GM18861 (cell line): ENCODE data around the gene NEAT1.

Experiments used
- ATAC-seq: cut with Tn5 transposase; IDR thresholded peaks from one replicate; pipeline ENCODE4 v1.9.1; 2021; ENCODE audit not compliant: unreplicated experiment

NEAT1 gene

DNA sequence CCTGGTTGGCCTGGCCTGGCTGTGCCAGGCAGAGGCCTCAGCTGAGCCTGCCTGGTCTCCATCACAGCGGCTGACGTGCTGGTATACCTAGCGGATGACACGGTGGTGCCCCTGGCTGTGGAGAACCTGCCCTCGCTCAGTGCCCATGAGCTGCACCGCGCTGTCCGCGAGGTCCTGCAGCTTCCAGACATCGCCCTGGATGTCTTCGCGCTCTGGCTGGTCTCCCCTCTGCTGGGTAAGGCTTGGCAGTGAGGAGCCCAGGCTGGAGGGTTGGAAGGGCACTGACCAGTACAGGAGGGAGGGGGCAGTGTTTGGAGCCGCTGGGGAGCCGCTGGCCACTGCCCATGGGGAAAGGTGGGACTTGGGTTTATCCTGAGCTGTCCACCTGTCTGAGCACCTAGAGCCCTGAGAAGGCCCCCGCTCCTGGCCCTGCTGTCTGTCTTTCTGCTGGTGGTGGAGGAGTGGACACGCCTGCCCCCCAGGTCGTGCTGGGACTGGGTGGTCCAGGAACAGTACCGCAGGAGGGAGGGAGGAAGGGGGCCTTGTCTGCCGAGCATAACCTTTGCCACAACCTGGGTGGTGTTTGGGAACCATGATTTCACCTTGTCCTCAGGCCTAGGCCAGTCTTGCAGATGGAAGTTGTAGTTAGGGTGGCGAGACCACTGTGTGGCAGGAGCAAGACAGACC lies 33.2 kb upstream of the NEAT1 start:
- ATAC-seq = no peak

DNA sequence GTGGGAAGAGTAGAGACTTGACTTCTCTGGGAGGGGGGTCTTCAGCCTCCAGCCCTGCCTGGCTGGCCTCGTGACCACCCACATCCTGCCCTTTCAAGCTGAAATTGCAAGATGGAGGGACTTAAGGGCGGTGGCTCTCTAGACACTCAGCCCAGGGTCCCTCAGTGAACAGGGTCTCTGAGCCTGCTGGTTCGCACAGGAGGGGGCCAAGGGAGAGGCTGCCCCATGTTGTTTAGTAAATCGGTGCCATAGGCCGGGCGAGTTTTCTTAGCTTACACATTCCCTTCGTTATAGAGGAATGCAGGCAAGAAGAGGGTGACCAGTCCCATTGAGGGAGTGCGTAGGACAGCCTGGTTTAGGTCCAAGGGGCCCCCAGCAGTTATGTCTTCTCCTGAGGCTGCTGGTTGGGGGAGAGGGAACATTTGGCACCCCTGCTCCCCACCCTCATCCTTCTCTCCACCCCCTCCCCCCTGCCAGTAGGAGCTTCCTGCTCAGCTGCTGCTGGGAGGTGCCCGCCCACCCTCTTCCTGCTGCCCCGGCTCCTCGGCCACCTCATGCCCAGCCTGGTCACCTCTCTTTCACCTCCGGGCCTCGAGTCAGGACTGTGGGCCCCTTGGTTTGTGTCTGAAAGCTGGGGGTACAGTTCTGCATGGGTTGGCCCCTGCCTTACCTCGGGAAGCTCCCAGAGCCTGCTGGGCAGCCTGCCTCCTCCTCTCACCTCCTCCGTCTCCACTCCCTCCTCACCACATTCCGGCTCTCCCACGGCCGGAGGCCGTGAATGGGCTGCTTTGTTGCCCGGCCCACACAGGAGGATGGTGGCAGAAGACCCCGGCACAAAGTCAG lies 32.3 kb upstream of the NEAT1 start:
- no peak for ATAC-seq

DNA sequence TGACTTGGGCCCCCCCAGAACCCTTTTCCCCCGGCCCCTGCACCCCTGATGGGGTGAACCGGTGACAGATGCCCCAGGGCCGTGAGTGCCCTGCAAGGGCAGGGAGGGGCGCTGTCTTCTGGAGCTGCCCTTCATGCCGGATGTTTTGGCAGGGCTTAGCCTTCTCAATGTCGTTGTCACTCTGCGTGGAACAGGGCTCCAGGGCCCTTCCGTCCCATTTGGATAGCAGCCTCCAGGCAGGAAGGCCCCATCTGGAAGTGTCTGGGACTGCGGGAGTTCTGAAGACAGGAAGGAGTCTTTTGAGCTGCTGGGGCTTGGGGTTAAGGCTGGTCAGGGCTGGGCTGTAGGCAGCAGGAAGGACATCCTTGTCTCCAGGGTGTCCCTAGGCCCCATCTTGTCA lies 31.6 kb upstream of the NEAT1 start:
- ATAC-seq = no peak

DNA sequence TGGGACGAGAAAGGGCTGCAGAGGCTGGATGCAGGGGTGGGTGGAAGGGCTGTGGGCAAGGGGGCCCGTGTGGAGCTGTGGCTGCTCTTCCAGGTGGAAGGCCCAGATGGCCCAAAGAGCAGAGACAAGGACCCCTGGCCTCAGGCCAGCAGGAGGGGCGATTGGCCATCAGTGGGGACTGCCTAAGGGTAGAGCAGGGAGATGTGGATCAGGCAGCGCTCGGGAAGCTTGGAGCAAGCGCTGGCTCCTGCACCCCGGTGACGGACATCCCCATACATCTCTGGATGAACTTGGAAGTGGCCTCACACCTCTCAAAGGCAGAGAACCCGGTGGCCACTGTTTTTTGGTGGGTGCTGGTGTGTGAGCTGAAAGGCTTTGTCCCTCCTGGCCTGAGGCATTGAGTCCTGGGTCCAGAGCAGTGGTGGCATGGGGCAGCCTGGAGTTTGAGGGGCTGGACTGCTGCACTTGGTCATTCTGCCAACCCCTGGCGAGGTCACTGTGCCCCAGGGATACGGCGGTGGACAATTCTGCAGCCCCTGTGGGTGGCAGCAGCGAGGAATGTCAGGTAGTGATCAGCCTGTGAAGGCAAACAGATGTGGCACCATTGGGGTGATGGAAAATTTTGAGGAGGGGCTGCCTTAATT lies 30.3 kb upstream of the NEAT1 start:
- no peak for ATAC-seq

DNA sequence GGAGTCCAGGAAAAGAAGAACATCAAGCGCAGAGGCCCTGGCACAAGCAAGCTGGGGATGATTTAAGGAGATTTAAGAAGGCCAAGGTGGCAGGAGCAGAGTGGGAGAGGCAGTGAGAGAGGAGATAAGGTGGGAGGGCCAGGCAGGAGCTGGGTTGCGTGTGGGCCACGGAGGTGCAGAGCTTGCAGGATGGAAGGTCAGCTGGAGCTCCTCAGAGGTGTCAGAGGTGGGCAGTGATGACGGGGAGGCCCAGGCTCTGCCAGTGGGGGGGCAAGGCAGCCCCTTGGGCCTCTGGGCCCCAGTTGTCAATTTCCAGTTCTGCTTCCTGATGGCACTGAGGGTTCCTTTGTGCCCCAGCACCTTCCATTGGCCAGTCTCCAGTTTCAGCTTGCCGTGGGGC lies 29.7 kb upstream of the NEAT1 start:
- no peak for ATAC-seq

DNA sequence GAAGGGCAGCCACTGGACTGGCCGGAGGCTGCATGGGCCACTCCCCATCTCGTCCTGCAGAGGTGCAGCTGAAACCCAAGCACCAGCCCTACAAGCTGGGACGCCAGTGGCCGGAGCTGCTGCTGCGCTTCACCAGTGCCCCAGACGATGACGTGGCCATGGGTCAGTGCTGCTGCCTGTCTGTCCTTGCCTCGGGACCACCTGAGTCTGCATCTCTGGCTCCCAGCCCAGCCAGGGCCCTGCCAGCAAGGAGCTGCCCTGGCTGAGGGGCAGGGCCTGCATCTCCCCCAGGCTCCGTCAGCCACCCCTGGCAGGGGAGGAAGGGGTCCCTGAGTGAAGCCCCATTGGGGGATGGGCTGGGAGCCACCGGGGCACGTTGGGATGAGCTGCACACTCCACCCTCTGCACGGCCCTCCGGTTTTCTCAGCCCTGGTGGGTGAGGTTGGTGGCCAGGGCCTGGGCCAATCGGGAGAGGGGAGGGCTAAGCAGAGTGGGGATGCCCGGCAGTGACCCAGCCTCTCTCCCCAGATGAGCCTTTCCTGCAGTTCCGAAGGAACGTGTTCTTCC lies 29.0 kb upstream of the NEAT1 start:
- no peak for ATAC-seq

DNA sequence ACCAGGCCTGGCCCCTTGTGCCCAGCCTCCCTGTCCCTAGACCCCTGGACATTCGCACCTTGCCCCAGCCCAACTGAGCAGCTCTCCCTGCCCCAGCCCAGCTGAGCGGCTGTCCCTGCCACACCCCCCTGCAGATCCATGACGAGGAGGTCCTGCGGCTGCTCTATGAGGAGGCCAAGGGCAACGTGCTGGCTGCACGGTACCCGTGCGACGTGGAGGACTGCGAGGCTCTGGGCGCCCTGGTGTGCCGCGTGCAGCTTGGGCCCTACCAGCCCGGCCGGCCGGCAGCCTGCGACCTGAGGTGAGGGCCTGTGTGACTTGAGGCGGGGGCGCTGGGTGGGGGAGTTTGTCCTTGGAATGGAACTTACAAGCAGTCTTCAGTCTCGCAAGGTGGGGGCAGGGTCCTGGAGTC lies 28.5 kb upstream of the NEAT1 start:
- ATAC-seq = no peak

DNA sequence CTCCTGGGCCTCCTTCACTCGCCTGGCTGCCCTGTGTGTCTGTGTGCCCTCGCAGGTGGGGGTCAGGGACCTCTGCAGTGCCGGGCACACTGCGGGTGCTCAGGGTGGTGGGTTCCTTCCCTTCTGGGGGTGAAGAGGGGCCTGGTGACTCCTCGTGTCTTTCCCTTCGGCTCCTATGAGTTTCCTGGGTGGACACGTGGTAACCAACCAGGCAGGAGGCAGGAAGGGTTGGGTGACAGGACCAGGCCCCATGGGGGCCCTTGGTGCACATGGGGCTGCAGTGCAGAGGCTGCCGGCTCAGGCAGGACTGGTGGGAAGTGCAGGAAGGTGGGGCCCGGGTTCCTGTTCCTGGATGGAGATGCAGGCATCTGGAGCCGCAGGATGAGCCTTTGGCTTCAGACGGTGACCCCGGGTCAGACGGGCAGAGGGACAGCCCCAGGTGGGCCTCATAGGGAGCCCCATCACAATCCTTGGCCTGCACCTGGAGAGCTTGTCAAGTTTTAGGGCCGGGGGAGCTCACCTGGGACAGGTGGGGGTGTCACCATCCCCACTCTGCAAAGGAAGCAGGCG lies 26.6 kb upstream of the NEAT1 start:
- no peak for ATAC-seq

DNA sequence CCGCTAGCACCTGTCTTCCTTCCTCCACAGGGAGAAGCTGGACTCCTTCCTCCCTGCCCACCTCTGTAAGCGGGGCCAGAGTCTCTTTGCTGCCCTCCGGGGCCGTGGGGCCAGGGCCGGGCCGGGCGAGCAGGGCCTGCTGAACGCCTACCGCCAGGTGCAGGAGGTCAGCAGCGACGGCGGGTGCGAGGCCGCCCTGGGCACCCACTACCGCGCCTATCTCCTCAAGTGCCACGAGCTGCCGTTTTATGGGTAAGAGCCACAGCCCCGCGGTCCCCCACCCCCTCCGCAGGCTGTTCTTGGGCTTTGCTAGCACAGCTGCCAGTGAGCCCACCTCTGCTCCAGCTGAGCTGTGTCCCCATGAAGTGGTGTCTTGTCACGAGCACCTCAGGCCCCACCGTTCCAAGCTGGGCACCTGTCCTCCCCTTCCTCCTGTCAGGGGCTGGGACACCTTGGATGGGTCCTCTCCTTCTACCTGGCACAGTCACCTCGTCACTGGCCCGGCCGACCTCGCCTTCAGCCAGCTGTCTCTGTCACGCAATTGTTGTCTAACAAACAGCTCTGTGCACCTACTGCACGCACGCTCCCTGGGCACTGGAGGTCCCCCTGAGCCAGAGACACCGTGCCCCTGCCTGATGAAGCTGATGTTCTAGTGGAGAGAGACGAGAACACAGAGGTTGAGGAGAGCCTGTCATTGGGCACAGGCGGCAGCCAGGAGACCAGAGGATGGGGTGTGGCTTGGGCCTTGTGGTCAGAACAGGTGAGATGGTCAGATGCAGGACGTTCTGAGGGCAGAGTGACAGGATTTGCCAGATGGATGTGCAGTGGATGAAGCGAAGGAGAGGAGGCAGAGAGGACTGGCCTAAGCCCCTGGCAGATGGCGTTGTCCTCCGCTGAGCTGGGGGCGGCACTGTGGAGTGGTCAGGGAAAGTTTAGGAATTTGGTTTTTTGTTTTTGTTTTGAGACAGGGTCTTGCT lies 25.5 kb upstream of the NEAT1 start:
- ATAC-seq = no peak

DNA sequence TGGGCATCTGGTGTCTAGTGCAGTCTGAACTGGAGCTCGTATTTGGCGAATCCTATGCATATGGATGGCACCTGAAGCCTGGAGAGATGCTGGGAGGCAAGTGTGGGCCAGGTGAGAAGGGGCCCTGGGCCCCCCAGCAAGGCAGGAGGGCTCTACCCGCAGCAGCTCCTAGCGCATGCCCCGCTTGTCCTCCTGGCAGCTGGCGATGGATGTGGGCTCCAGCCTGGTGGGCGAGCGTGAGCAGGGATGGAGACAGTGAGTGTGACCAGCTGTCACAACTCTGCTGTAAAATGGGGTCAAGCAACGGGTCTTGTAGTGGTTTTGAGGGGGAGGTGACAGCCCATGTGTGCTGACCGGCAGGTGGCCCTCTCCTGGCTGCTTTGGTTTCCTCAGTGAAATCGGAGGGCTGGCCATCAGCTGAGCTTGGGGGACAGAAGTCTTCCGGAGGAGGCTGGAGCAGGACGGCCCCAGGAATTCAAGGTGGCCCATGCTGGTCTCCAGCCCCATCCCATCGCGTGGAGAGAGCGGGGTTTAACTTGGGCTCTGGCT lies 24.2 kb upstream of the NEAT1 start:
- no peak for ATAC-seq

DNA sequence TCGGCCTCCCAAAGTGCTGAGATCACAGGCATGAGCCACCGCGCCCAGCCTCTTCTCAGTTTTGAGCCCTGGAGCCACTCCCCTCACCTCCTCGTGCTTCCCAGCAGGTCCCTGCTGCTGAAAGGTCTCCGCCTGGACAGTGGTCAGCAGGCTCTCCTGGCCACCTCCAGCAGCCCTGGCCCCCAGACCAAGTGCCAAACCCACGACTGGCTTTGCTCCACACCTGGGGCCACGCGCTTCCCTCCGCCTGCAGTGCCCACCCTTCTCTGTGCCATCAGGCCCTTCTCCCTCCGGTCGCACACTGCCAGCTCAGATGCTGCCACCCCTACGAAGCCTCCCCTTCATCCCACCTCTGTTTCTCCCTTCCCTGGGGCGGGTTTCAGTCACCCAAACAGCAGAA lies 23.3 kb upstream of the NEAT1 start:
- ATAC-seq = no peak

DNA sequence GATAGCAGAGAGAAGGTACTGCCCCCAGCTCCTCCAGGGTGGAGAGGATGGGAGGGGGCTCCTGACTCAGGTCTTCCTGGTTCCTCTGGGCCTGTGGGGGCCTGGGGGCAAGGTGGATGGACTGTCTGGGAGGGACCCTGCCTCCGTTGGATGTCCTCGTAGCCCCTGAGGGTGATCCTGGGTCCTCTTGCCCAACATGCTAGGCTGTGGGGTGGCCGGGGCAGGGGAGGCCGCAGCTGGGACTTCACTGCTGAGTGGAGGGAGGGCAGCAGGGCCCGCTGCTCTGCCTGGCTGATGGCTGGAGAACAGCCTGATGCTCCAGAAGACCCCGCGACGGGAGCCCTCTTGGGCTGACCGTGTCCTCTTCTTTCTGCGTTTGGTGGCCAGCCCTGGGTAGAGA lies 22.8 kb upstream of the NEAT1 start:
- no peak for ATAC-seq

DNA sequence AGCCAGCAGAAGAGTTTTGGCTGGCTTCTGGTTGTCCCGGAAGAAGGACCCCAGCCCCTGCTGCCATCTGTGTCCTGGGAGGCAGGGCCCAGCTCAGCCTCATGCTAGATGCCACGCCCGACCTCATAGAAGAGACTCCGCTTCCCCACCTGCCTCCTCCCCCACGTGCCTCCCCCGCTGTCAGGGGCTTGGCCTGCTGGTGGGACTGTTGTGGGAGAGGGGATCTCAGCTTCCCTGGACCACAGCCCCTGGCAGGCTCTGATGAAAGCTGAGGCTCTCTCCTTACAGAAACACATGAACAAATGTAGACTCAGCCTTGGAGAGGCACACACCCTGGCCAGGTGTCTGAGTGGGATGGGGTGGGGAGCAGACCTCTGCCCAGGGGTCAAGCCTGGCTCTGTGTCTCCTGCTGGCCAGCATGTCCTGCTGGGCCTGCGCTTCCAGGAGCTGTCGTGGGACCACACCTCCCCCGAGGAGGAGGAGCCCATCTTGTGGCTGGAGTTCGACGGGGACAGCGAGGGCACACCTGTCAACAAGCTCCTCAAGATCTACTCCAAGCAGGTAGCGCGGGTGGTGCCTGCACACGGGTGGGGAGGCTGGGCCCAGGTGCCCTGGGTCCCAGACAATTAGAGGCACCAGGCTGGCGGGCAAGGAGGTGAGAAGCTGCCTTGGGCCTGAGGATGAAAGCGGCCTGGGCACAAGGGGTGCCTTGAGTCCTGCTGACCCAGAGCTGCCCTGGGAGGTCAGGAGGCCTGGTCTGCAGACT lies 22.1 kb upstream of the NEAT1 start:
- no peak for ATAC-seq

DNA sequence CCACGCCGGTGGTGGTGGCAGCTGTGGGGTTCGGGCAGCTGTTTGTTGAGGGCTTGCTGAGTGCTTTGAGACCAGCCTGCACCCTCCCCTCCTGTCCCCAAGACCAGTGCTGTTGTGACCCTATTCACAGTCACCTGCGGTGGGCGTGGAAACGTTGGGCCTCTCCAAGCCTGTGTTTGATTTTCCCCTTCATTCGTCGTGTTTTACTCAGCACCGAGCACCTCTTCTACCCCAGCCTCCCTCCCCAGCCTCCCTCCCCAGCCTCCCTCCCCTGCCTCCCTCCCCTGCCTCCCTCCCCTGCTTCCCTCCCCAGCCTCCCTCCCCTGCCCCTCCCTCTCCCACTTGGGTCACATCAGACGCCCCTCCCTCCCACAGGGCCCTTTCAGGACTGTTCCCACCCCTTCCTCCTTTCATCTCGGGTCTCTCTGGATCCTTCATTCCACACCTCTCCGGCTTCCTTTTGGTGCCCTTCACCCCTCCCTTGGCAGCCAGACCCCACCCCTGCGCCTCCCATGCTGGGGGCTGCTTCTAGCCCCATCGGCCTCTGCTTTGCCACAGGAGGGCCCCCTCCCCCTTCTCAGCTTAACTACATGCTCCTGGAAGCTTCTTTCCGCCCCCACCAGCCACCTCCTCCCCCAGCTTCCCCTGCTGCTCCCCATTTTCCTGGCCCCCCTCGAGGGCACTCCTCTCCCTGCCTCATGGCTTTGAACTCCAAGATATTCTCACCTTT lies 21.4 kb upstream of the NEAT1 start:
- ATAC-seq = no peak

DNA sequence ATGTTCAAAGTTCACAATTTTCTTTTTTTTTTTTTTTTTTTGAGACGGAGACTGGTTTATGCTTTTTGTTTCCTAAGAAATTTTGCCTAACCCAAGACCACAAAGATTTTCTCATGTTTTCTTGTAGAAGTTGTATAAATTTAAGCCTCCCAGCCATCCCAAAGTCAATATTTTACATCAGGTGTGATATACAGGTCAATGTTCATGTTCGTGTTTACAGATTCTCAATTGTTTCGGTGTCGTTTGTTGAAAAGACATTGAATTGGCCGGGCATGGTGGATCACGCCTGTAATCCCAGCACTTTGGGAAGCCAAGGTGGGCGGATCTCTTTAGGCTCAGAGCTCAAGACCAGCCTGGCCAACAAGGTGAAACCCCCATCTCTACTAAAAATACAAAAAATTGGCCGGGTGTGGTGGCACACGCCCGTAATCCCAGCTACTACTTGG lies 20.8 kb upstream of the NEAT1 start:
- ATAC-seq = no peak

DNA sequence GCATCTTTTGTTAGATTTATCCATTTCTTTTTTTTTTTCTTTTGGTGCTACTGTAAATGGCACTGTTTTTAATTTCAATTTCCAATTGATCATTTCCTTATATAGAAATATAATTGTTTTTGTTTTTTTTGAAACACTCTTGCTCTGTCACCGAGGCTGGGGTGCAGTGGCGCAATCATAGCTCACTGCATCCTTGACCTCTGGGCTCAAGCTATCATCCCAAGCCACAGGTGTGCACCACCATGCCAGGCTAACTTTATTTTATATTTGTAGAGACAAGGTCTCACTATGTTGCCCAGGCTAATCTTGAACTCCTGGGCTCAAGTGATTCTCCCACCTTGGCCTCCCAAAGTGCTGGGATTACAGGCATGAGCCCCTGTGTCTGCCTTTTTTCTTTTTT lies 19.8 kb upstream of the NEAT1 start:
- ATAC-seq = no peak

DNA sequence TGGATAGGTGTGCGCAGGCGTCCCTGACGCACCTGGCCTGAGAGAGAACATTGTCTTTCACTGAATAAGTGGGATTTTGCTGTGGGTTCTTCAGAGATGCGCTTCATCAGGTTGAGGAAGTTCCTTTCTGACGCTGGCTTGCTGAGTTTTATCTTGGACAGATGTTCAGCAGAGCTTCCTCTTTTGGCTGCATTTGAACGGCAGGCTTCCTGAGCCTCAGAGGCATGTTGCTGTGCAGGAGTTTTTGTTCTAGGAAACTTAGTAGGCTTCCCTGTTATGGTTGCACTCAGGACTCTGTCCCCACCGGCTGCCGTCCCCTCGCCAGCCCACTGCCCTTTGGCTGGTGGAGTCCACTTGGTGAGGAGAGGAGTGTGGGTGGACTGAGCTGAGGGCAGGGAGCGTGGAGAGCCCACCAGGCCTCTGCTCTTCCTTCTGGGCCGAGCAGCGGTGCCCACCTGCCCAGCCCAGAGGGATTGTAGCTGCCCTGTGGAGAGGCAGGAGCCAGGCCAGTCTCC lies 18.9 kb upstream of the NEAT1 start:
- no peak for ATAC-seq

DNA sequence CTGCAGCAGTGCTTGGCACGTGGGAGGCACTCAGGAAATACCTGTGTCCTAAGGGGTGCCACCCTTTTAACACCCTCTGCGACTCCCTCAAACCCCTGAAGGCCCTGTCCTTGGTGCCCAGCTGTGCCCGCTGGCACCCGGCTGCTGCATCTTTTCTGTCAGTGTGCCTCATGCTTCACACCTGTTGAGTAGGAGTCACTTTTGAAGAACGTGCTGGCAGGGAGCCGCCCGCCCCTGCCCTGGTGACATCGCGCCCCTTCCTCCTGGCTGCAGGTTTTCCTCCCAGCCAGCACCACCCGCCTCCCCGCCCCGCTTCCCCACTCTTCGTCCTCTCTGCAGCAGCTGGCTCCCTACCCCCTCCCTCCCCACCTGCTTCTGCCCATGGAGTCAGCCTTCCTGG lies 18.4 kb upstream of the NEAT1 start:
- no peak for ATAC-seq
